B cell (primary cell): Measurements from ENCODE around the gene EEPD1. TPM values are rescaled to one million over a fixed set of nuclear protein-coding genes. Genes with fewer than 3 reads are reported as not detected.

ENCODE experiments used
- ATAC-seq: fragments of 200-7000 bp; cut with Tn5 transposase; one replicate; pipeline ENCODE4 v1.10.0; 2021; ENCODE audit warnings: low read depth, mild to moderate bottlenecking, moderate number of reproducible peaks, moderate library complexity
- CTCF ChIA-PET: fragments of 350-600 bp; sonication (Branson Sonifier 250); formaldehyde crosslinking; loops from one replicate; lab custom pipeline; 2021; ENCODE audit warnings: antibody characterized with exemption, inconsistent platforms; lab: Charles Lee
- POLR2A ChIA-PET: fragments of 350-600 bp; sonication (Branson Sonifier 250); formaldehyde crosslinking; loops from one replicate; lab custom pipeline; 2021; ENCODE audit warnings: antibody characterized with exemption; lab: Charles Lee
- DNase-seq: peaks from one replicate; pipeline ENCODE4 v3.0.0; 2013
- H2AFZ ChIP-seq: 2 replicates; pipeline ENCODE4 v1.6.1; 2012; ENCODE audit warnings: mild to moderate bottlenecking, low read depth, low read length; ENCODE audit not compliant: insufficient read depth, poor library complexity, severe bottlenecking
- H3K27ac ChIP-seq, 2 donors: 1 replicate in 1 of 2; 2 replicates in 1 of 2; pipeline ENCODE4 v1.5.1; 2012 to 2013; ENCODE audit warnings: low read length in 2 of 2, mild to moderate bottlenecking in 2 of 2, moderate library complexity in 1 of 2
- H3K27me3 ChIP-seq, 4 experiments: fragments of 200-600 bp in 1 of 4; sonication (generic) in 1 of 4; replicated peaks in 1 of 4; 1 replicate in 2 of 4; 2 replicates in 2 of 4; pipeline versions ENCODE4 v1.6.1 to v1.7.0; 2013 to 2016; ENCODE audit warnings: low read length in 3 of 4, mild to moderate bottlenecking in 2 of 4, mixed read lengths in 1 of 4, moderate library complexity in 1 of 4; ENCODE audit not compliant: insufficient read depth in 4 of 4, control insufficient read depth in 3 of 4; ENCODE audit errors: control extremely low read depth in 1 of 4
- H3K36me3 ChIP-seq, 2 experiments: replicated peaks in 1 of 2; 1 replicate in 1 of 2; 2 replicates in 1 of 2; pipeline versions ENCODE4 v1.6.1 to v1.7.1; 2013; ENCODE audit warnings: low read length in 1 of 2; ENCODE audit not compliant: insufficient read depth in 2 of 2, control insufficient read depth in 1 of 2; ENCODE audit errors: control extremely low read depth in 1 of 2, extremely low read depth in 1 of 2
- H3K4me1 ChIP-seq, 2 donors: fragments of 200-600 bp in 1 of 2; sonication (generic) in 1 of 2; 1 replicate in 1 of 2; 2 replicates in 1 of 2; pipeline versions ENCODE4 v1.5.1 to v1.6.1; 2013 to 2017; ENCODE audit warnings: low read length in 2 of 2; ENCODE audit not compliant: control insufficient read depth in 2 of 2, insufficient read depth in 2 of 2
- H3K4me2 ChIP-seq: replicated peaks from 2 replicates; pipeline ENCODE3; 2012; ENCODE audit warnings: mild to moderate bottlenecking, low read depth, low read length; ENCODE audit not compliant: poor library complexity, severe bottlenecking
- H3K4me3 ChIP-seq, 5 experiments: fragments of 200-600 bp in 1 of 5; sonication (generic) in 1 of 5; 1 replicate in 3 of 5; 2 replicates in 2 of 5; pipeline versions ENCODE4 v1.5.1 to v1.7.0; 2011 to 2016; ENCODE audit warnings: low read length in 4 of 5, mild to moderate bottlenecking in 4 of 5, low read depth in 2 of 5, control low read depth in 1 of 5, moderate library complexity in 1 of 5; ENCODE audit not compliant: insufficient read depth in 1 of 5; ENCODE audit errors: control extremely low read depth in 1 of 5, extremely low read depth in 1 of 5
- H3K79me2 ChIP-seq: fragments of 200-600 bp; sonication (generic); one replicate; pipeline ENCODE4 v1.6.0; 2016; ENCODE audit warnings: low read length; ENCODE audit not compliant: control insufficient read depth, insufficient read depth
- H3K9ac ChIP-seq: fragments of 200-600 bp; sonication (generic); 2 replicates; pipeline ENCODE4 v1.6.1; 2017; ENCODE audit warnings: mild to moderate bottlenecking, low read length, moderate library complexity
- H3K9me3 ChIP-seq, 3 donors: one replicate each; pipeline versions ENCODE4 v1.6.1 to v1.7.1; 2013; ENCODE audit warnings: low read length in 2 of 3; ENCODE audit not compliant: control insufficient read depth in 2 of 3, insufficient read depth in 1 of 3; ENCODE audit errors: control extremely low read depth in 1 of 3
- H4K20me1 ChIP-seq: 2 replicates; pipeline ENCODE4 v1.6.0; 2012; ENCODE audit warnings: mild to moderate bottlenecking, low read length; ENCODE audit not compliant: insufficient read depth, control insufficient read depth, poor library complexity, severe bottlenecking
- H3K27ac Mint-ChIP-seq: one replicate; pipeline ENCODE4 v1.8.0; 2021; ENCODE audit warnings: mixed read lengths
- H3K27me3 Mint-ChIP-seq: one replicate; pipeline ENCODE4 v1.8.0; 2021; ENCODE audit warnings: mixed read lengths
- H3K4me1 Mint-ChIP-seq: one replicate; pipeline ENCODE4 v1.8.0; 2021; ENCODE audit warnings: mixed read lengths
- H3K4me3 Mint-ChIP-seq: one replicate; pipeline ENCODE4 v1.8.0; 2021; ENCODE audit warnings: mixed read lengths
- H3K9me3 Mint-ChIP-seq: one replicate; pipeline ENCODE4 v1.8.0; 2022; ENCODE audit warnings: mixed read lengths; ENCODE audit not compliant: insufficient read depth
- CTCF ChIP-seq: fragments of 200-600 bp; IDR thresholded peaks from one replicate; pipeline ENCODE4 v1.8.0; 2022; ENCODE audit warnings: antibody characterized with exemption, mild to moderate bottlenecking
- EZH2 ChIP-seq: IDR thresholded peaks from 2 replicates; pipeline ENCODE4 v1.6.1; 2012; ENCODE audit warnings: borderline replicate concordance, low read depth, mild to moderate bottlenecking, moderate library complexity, low read length; ENCODE audit not compliant: insufficient read depth, poor library complexity, severe bottlenecking
- WGBS: methylation state at CpG from one replicate; pipeline ENCODE4 v1.1.5; 2013; ENCODE audit warnings: missing lambda C conversion rate; ENCODE audit not compliant: insufficient coverage; 5-methylcytosine and 5-hydroxymethylcytosine counted together
- intact Hi-C: fragments of 100-400 bp; cut with micrococcal nuclease; formaldehyde crosslinking; loops from one replicate; pipeline ENCODE4 v1.10.0; 2022
- polyA plus RNA-seq: library from polyadenylated mRNA; depleted of rRNA; stranded (reverse); fragments of >200 nt; gene quantifications from 2 replicates; pipeline ENCODE4 v1.2.3, GENCODE V29; 2012
- total RNA-seq, 2 donors: library from RNA; stranded (reverse); fragments of 120-200 nt in 1 of 2; gene quantifications; 1 replicate in 1 of 2; 2 replicates in 1 of 2; pipeline versions ENCODE4 v1.2.3 to v1.2.4, GENCODE V29; 2013 to 2022

EEPD1 gene
- total and polyA plus RNA-seq, 2 donors (not counting 1 experiment from before 2014, with no cell fraction given), result 0.49 to 4.1 TPM

GRCh38 chr7:36215457-36215765 is 62.4 kb downstream of the EEPD1 start:
- Mint-ChIP-seq H3K27me3 (peaks cover 2% of the 10 kb centered on the region), H3K4me1 (peaks cover 3% of the 10 kb centered on the region), H3K9me3 (no peaks in the 10 kb centered on the region), H3K4me3 (no peak overlapping the region), H3K27ac (no peak overlapping the region)
- no peak overlapping the region for H2AFZ ChIP-seq
- H3K4me3 ChIP-seq, result no peak overlapping the region
- DNase-seq (no peak), ATAC-seq (no peak)
- 63% methylated on average over 2 of the region's 2 CpGs for WGBS
- ChIA-PET POLR2A (no interaction called here), CTCF (no interaction called here)
- H3K4me1 ChIP-seq, result no peaks in the 10 kb centered on the region
- no peak overlapping the region for H3K4me2 ChIP-seq
- no peaks in the 10 kb centered on the region for H3K79me2 ChIP-seq
- no peaks in the 10 kb centered on the region for H3K36me3 ChIP-seq
- intact Hi-C loops, result no loop called here
- no peaks in the 10 kb centered on the region for H3K27me3 ChIP-seq
- H4K20me1 ChIP-seq, result no peaks in the 10 kb centered on the region
- TF ChIP-seq EZH2, result no peak
- no peak for TF ChIP-seq CTCF
- no peaks in the 10 kb centered on the region for H3K9me3 ChIP-seq
- no peak overlapping the region for H3K27ac ChIP-seq
- H3K9ac ChIP-seq, result no peak overlapping the region

- no peak for TF ChIP-seq CTCF
- TF ChIP-seq EZH2, result no peak
- no peaks in the 10 kb centered on the region for H3K27me3 ChIP-seq
- no peak for ATAC-seq
- no peak overlapping the region for H2AFZ ChIP-seq
- H4K20me1 ChIP-seq, result no peaks in the 10 kb centered on the region
- H3K4me2 ChIP-seq, result no peak overlapping the region
- H3K79me2 ChIP-seq, result no peaks in the 10 kb centered on the region
- ChIA-PET CTCF (no interaction called here), POLR2A (no interaction called here)
- no peaks in the 10 kb centered on the region for H3K4me1 ChIP-seq
- 100% methylated on average over 2 of the region's 4 CpGs for WGBS
- no peak overlapping the region for H3K9ac ChIP-seq
- H3K9me3 ChIP-seq, result no peaks in the 10 kb centered on the region
- no peaks in the 10 kb centered on the region for H3K36me3 ChIP-seq
- H3K4me3 Mint-ChIP-seq, result no peak overlapping the region
- peaks cover 2% of the 10 kb centered on the region for H3K27me3 Mint-ChIP-seq
- H3K27ac ChIP-seq, result no peak overlapping the region
- DNase-seq, result no peak
- H3K27ac Mint-ChIP-seq, result no peak overlapping the region
- H3K9me3 Mint-ChIP-seq, result no peaks in the 10 kb centered on the region
- H3K4me1 Mint-ChIP-seq, result peaks cover 3% of the 10 kb centered on the region
- intact Hi-C loops, result no loop called here
- no peak overlapping the region for H3K4me3 ChIP-seq
These were observed 63.1 kb downstream of the EEPD1 start for GRCh38 chr7:36216063-36216684.
